ENCODE results near the gene RABGGTA. TPM values are rescaled to one million over a fixed set of nuclear protein-coding genes. Genes with fewer than 3 reads are reported as not detected.

The RABGGTA gene
- total RNA-seq, 1 experiment from 2014 or later, result 25.6 TPM

- Histone ChIP-seq H2BK5ac (ENCODE audit: insufficient read length, low read length) (no peak overlapping the region), H3T11ph (ENCODE audit: low read length) (no peak overlapping the region), H2BK12ac (ENCODE audit: insufficient read length, low read depth, low read length) (no peak overlapping the region), H3K79me1 (ENCODE audit: insufficient read depth, low read depth, low read length, poor library complexity, severe bottlenecking) (no peaks in the 10 kb centered on the region), H3K9ac (ENCODE audit: extremely low read depth, insufficient read length, low read length) (no peak overlapping the region), H3K18ac (ENCODE audit: insufficient read length, low read depth, low read length) (no peak overlapping the region), H2BK15ac (ENCODE audit: low read depth, low read length) (no peak overlapping the region), H3K27me3 (ENCODE audit: insufficient read depth, low read length) (no peaks in the 10 kb centered on the region), H4K8ac (replicated peaks; ENCODE audit: insufficient read length, low read depth, low read length) (no peak overlapping the region), H4K5ac (ENCODE audit: insufficient read length, low read depth, low read length) (no peak overlapping the region), H2AFZ (ENCODE audit: low read length) (no peak overlapping the region), H2BK120ac (ENCODE audit: low read depth, low read length, poor library complexity, severe bottlenecking) (no peak overlapping the region), H3K23me2 (ENCODE audit: insufficient read length, low read depth, low read length, poor library complexity, severe bottlenecking) (no peaks in the 10 kb centered on the region), H2BK20ac (ENCODE audit: low read depth, low read length, poor library complexity, severe bottlenecking) (no peak overlapping the region), H3K27ac (ENCODE audit: insufficient read length, low read depth, low read length) (no peak overlapping the region), H4K20me1 (ENCODE audit: control insufficient read depth, insufficient read depth, insufficient read length) (no peaks in the 10 kb centered on the region), H2AK5ac (ENCODE audit: insufficient read length, low read length) (no peak overlapping the region), H3K56ac (ENCODE audit: insufficient read length, low read depth, low read length) (no peak overlapping the region), H3K79me2 (ENCODE audit: insufficient read depth, low read length) (no peaks in the 10 kb centered on the region), H3K4me2 (ENCODE audit: insufficient read depth, insufficient read length, low read length) (no peak overlapping the region), H3K4me1 (ENCODE audit: insufficient read depth, low read length) (no peaks in the 10 kb centered on the region), H3K4ac (ENCODE audit: low read depth, low read length) (no peak overlapping the region), H3K14ac (ENCODE audit: insufficient read depth, low read length) (no peak overlapping the region), H3K23ac (ENCODE audit: insufficient read length, low read depth, low read length) (no peak overlapping the region), H4K91ac (ENCODE audit: insufficient read length, low read depth, low read length) (no peak overlapping the region), H3K9me3 (ENCODE audit: control insufficient read depth, low read depth, low read length) (no peaks in the 10 kb centered on the region)
- Mint-ChIP-seq H3K27ac (no peak overlapping the region), H3K27me3 (ENCODE audit: low read depth) (no peaks in the 10 kb centered on the region), H3K9me3 (no peaks in the 10 kb centered on the region), H3K4me1 (no peaks in the 10 kb centered on the region), H3K36me3 (ENCODE audit: insufficient read depth in 1 of 3, low read depth in 3 of 3) (peaks cover 4 to 38% (median 8%) of the 10 kb centered on the region in 3 experiments; a peak in 6 of 7 replicates), H3K4me3 (no peak overlapping the region)
- no peak for DNase-seq
- no CpG with 5 or more reads among the region's 9 CpGs for WGBS (ENCODE audit: extremely low coverage, insufficient read length, low lambda C conversion rate)
- TF ChIP-seq CTCF (conservative IDR thresholded peaks at IDR 0.05), result no peak
Measured at GRCh38 chr14:24290746-24291145, 19.3 kb upstream of the RABGGTA start.

Data from H9 (cell line).